ENCODE measurements around the gene PRICKLE4. TPM values are rescaled to one million over a fixed set of nuclear protein-coding genes. Genes with fewer than 3 reads are reported as not detected.

PRICKLE4 gene
- total RNA-seq, 1 experiment from 2014 or later: not detected

- no peaks in the 10 kb centered on the region for H3K36me3 ChIP-seq
- H3K4me3 ChIP-seq: no peak overlapping the region
- no peak for DNase-seq
- H3K9me3 ChIP-seq: no peaks in the 10 kb centered on the region
- H3K27me3 ChIP-seq: no peaks in the 10 kb centered on the region
Observed at GRCh38 chr6:41781366-41781730, 766 bp downstream of the PRICKLE4 start.

- no peak for DNase-seq
- Histone ChIP-seq H3K36me3 (no peaks in the 10 kb centered on the region), H3K9me3 (no peaks in the 10 kb centered on the region), H3K4me3 (no peak overlapping the region), H3K27me3 (no peaks in the 10 kb centered on the region)
Observed at GRCh38 chr6:41783106-41783780, 2.7 kb downstream of the PRICKLE4 start.

GRCh38 chr6:41784581-41785171, 4.1 kb downstream of the PRICKLE4 start:
- no peaks in the 10 kb centered on the region for H3K9me3 ChIP-seq
- DNase-seq: no peak

GRCh38 chr6:41785254-41785653, 4.7 kb downstream of the PRICKLE4 start:
- no peak overlapping the region for H3K4me3 ChIP-seq
- no peak for DNase-seq
- H3K27me3 ChIP-seq: no peaks in the 10 kb centered on the region
- peaks cover 14% of the 10 kb centered on the region for H3K36me3 ChIP-seq
- H3K9me3 ChIP-seq: no peaks in the 10 kb centered on the region

More at GRCh38 chr6:41784581-41785171, 4.1 kb downstream of the PRICKLE4 start:
- Histone ChIP-seq H3K4me3 (no peak overlapping the region), H3K27me3 (no peaks in the 10 kb centered on the region), H3K36me3 (peaks cover 8% of the 10 kb centered on the region; the same call in 1 of the 2 replicates)

GRCh38 chr6:41785689-41786450, 5.3 kb downstream of the PRICKLE4 start:
- H3K36me3 ChIP-seq: peaks cover 20% of the 10 kb centered on the region
- peak; percentile 9 for DNase-seq
- H3K4me3 ChIP-seq: peak overlapping the region; percentile 96
- H3K27me3 ChIP-seq: no peaks in the 10 kb centered on the region
- no peaks in the 10 kb centered on the region for H3K9me3 ChIP-seq

GRCh38 chr6:41786451-41787218, 6.1 kb downstream of the PRICKLE4 start:
- peaks cover 27% of the 10 kb centered on the region for H3K36me3 ChIP-seq

GRCh38 chr6:41787219-41787917, 6.8 kb downstream of the PRICKLE4 start, which contains the start of gene TOMM6:
Gene TOMM6, plus strand, starts transcription at chr6:41787694. Its CDS starts 4 bp downstream, at chr6:41787698.
- Histone ChIP-seq H3K4me3 (peak within 1 kb of the TSS; percentile 96), H3K27me3 (no peaks in the 10 kb centered on the region), H3K36me3 (peaks cover 29% of the 10 kb centered on the region), H3K9me3 (no peaks in the 10 kb centered on the region)
- DNase-seq: peak; percentile 88

More at GRCh38 chr6:41786451-41787218, 6.1 kb downstream of the PRICKLE4 start:
- H3K4me3 ChIP-seq: peak overlapping the region; percentile 96
- DNase-seq: peak; percentile 77
- H3K27me3 ChIP-seq: no peaks in the 10 kb centered on the region
- H3K9me3 ChIP-seq: no peaks in the 10 kb centered on the region

- no peak for DNase-seq
Observed at GRCh38 chr6:41789390-41789724, 8.8 kb downstream of the PRICKLE4 start.

GRCh38 chr6:41790045-41790444, 9.5 kb downstream of the PRICKLE4 start:
- Histone ChIP-seq H3K4me3 (no peak overlapping the region), H3K27me3 (no peaks in the 10 kb centered on the region), H3K36me3 (peaks cover 29% of the 10 kb centered on the region), H3K9me3 (no peaks in the 10 kb centered on the region)
- DNase-seq: no peak

More at GRCh38 chr6:41789390-41789724, 8.8 kb downstream of the PRICKLE4 start:
- Histone ChIP-seq H3K36me3 (peaks cover 29% of the 10 kb centered on the region), H3K4me3 (no peak overlapping the region), H3K9me3 (no peaks in the 10 kb centered on the region), H3K27me3 (no peaks in the 10 kb centered on the region)

- H3K36me3 ChIP-seq: peaks cover 29% of the 10 kb centered on the region
- no peak overlapping the region for H3K4me3 ChIP-seq
- no peaks in the 10 kb centered on the region for H3K27me3 ChIP-seq
- H3K9me3 ChIP-seq: no peaks in the 10 kb centered on the region
- no peak for DNase-seq
Observed at GRCh38 chr6:41791305-41791704, 10.7 kb downstream of the PRICKLE4 start.

GRCh38 chr6:41791984-41792383, 11.4 kb downstream of the PRICKLE4 start:
- Histone ChIP-seq H3K4me3 (no peak overlapping the region), H3K27me3 (no peaks in the 10 kb centered on the region), H3K9me3 (no peaks in the 10 kb centered on the region), H3K36me3 (peaks cover 29% of the 10 kb centered on the region)
- DNase-seq: no peak

- no peak overlapping the region for H3K4me3 ChIP-seq
- DNase-seq: no peak
- peaks cover 4% of the 10 kb centered on the region; the same call in 1 of the 2 replicates for H3K36me3 ChIP-seq
- no peaks in the 10 kb centered on the region for H3K27me3 ChIP-seq
- H3K9me3 ChIP-seq: no peaks in the 10 kb centered on the region
Observed at GRCh38 chr6:41796474-41796873, 15.9 kb downstream of the PRICKLE4 start.

GRCh38 chr6:41798901-41799558, 18.4 kb downstream of the PRICKLE4 start:
- H3K36me3 ChIP-seq: no peaks in the 10 kb centered on the region; the same call in 1 of the 2 replicates
- no peak for DNase-seq
- no peak overlapping the region for H3K4me3 ChIP-seq
- no peaks in the 10 kb centered on the region for H3K27me3 ChIP-seq
- H3K9me3 ChIP-seq: no peaks in the 10 kb centered on the region

- H3K4me3 ChIP-seq: no peak overlapping the region
- no peaks in the 10 kb centered on the region for H3K9me3 ChIP-seq
- H3K36me3 ChIP-seq: no peaks in the 10 kb centered on the region; the same call in 1 of the 2 replicates
- DNase-seq: no peak
- no peaks in the 10 kb centered on the region for H3K27me3 ChIP-seq
Observed at GRCh38 chr6:41799559-41799911, 19.0 kb downstream of the PRICKLE4 start.

- Histone ChIP-seq H3K27me3 (no peaks in the 10 kb centered on the region), H3K36me3 (no peaks in the 10 kb centered on the region)
- DNase-seq: peak; percentile 7
Observed at GRCh38 chr6:41801380-41801779, 20.8 kb downstream of the PRICKLE4 start.

More at GRCh38 chr6:41801380-41801779, 20.8 kb downstream of the PRICKLE4 start:
- Histone ChIP-seq H3K9me3 (no peaks in the 10 kb centered on the region), H3K4me3 (no peak overlapping the region)
